ENCODE measurements around the gene ATM.

GRCh38 chr11:108402241-108402640 lies 179.4 kb downstream of the ATM start:
- no peak for TF ChIP-seq POLR2A (IDR thresholded peaks at IDR 0.05; ENCODE audit: low read depth, low read length)
- no peak for TF ChIP-seq TAF1 (IDR thresholded peaks at IDR 0.05; ENCODE audit: borderline replicate concordance, low read depth, low read length)

All from GM12892 (cell line).